ENCODE data around the gene SYNM.

DNA sequence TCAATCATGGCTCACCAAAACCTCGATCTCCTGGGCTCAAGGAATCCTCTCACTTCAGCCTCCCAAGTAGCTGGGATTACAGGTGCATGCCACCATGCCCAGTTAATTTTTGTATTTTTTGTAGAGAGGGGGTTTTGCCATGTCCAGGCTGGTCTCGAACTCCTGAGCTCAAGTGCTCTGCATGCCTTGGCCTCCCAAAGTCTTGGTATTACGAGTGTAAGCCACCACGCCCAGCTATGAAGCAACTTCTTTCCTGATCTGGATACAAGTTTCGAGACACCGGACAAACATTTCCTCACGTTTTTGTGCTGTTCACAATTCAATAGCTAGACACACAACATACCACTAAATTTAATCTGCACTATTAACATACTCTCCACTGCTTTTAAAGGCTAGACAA lies 3.4 kb upstream of the SYNM start:
- TF ChIP-seq, protein P1, sequence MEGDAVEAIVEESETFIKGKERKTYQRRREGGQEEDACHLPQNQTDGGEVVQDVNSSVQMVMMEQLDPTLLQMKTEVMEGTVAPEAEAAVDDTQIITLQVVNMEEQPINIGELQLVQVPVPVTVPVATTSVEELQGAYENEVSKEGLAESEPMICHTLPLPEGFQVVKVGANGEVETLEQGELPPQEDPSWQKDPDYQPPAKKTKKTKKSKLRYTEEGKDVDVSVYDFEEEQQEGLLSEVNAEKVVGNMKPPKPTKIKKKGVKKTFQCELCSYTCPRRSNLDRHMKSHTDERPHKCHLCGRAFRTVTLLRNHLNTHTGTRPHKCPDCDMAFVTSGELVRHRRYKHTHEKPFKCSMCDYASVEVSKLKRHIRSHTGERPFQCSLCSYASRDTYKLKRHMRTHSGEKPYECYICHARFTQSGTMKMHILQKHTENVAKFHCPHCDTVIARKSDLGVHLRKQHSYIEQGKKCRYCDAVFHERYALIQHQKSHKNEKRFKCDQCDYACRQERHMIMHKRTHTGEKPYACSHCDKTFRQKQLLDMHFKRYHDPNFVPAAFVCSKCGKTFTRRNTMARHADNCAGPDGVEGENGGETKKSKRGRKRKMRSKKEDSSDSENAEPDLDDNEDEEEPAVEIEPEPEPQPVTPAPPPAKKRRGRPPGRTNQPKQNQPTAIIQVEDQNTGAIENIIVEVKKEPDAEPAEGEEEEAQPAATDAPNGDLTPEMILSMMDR (IDR thresholded peaks at IDR 0.05): no peak
- TF ChIP-seq POLR2A (IDR thresholded peaks at IDR 0.05): no peak
